Measurements from ENCODE around the gene KRT82.

KRT82 gene

DNA sequence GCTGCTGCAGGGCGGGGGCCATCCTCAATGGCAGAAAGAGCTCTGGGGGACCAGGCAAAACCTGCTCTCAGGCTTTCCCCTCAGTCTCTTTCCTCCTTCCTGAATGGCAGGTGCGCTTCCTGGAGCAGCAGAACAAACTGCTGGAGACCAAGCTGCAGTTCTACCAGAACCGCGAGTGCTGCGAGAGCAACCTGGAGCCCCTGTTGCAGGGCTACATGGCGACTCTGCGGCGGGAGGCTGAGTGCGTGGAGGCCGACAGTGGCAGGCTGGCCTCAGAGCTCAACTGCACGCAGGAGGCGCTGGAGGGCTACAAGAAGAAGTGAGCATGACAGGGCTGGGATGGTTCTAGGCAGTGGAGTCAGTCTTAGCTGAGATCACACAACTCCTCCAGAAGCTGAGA is 62.0 kb downstream of the KRT82 start:
- Histone ChIP-seq H3K27me3 (ENCODE audit: control insufficient read depth, insufficient read depth, low read length) (peaks cover 84% of the 10 kb centered on the region), H3K4me3 (ENCODE audit: low read length) (no peak overlapping the region), H3K9me3 (replicated peaks; ENCODE audit: low read length) (peaks cover 6% of the 10 kb centered on the region), H3K9ac (ENCODE audit: low read depth, low read length) (no peak overlapping the region), H3K36me3 (ENCODE audit: insufficient read depth, low read length) (no peaks in the 10 kb centered on the region), H3K4me1 (ENCODE audit: control insufficient read depth, insufficient read depth, low read length) (no peaks in the 10 kb centered on the region), H3K4me2 (ENCODE audit: low read length) (no peak overlapping the region)
